ENCODE measurements around the gene DPH7. TPM values are rescaled to one million over a fixed set of nuclear protein-coding genes. Genes with fewer than 3 reads are reported as not detected.

The DPH7 gene
- polyA plus RNA-seq, 1 experiment: 19.5 TPM

GRCh38 chr9:137615387-137615871 lies 36.7 kb upstream of the DPH7 start:
- Histone ChIP-seq H3K27me3 (ENCODE audit: control insufficient read depth, insufficient read depth, low read length) (no peaks in the 10 kb centered on the region), H3K9me3 (ENCODE audit: control insufficient read depth, insufficient read depth, low read length) (peaks cover 5% of the 10 kb centered on the region; the same call in 1 of the 2 replicates), H3K4me3 (ENCODE audit: low read depth, low read length) (no peak overlapping the region), H3K27ac (ENCODE audit: low read depth, low read length) (no peak overlapping the region)
- no peak for DNase-seq (ENCODE audit: low read depth, low spot score)
- TF ChIP-seq, protein P1, sequence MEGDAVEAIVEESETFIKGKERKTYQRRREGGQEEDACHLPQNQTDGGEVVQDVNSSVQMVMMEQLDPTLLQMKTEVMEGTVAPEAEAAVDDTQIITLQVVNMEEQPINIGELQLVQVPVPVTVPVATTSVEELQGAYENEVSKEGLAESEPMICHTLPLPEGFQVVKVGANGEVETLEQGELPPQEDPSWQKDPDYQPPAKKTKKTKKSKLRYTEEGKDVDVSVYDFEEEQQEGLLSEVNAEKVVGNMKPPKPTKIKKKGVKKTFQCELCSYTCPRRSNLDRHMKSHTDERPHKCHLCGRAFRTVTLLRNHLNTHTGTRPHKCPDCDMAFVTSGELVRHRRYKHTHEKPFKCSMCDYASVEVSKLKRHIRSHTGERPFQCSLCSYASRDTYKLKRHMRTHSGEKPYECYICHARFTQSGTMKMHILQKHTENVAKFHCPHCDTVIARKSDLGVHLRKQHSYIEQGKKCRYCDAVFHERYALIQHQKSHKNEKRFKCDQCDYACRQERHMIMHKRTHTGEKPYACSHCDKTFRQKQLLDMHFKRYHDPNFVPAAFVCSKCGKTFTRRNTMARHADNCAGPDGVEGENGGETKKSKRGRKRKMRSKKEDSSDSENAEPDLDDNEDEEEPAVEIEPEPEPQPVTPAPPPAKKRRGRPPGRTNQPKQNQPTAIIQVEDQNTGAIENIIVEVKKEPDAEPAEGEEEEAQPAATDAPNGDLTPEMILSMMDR (IDR thresholded peaks at IDR 0.05; ENCODE audit: low read depth, low read length): no peak
- ChIA-PET POLR2A (no interaction called here), CTCF (no interaction called here)

GRCh38 chr9:137614631-137615386 lies 36.1 kb upstream of the DPH7 start:
- Histone ChIP-seq H3K27me3 (ENCODE audit: control insufficient read depth, insufficient read depth, low read length) (no peaks in the 10 kb centered on the region), H3K4me3 (ENCODE audit: low read depth, low read length) (no peak overlapping the region), H3K9me3 (ENCODE audit: control insufficient read depth, insufficient read depth, low read length) (peaks cover 5% of the 10 kb centered on the region; the same call in 1 of the 2 replicates), H3K27ac (ENCODE audit: low read depth, low read length) (no peak overlapping the region)
- DNase-seq (ENCODE audit: low read depth, low spot score): no peak
- ChIA-PET POLR2A (no interaction called here), CTCF (no interaction called here)
- TF ChIP-seq, protein P1 (IDR thresholded peaks at IDR 0.05; ENCODE audit: low read depth, low read length): no peak

DNA sequence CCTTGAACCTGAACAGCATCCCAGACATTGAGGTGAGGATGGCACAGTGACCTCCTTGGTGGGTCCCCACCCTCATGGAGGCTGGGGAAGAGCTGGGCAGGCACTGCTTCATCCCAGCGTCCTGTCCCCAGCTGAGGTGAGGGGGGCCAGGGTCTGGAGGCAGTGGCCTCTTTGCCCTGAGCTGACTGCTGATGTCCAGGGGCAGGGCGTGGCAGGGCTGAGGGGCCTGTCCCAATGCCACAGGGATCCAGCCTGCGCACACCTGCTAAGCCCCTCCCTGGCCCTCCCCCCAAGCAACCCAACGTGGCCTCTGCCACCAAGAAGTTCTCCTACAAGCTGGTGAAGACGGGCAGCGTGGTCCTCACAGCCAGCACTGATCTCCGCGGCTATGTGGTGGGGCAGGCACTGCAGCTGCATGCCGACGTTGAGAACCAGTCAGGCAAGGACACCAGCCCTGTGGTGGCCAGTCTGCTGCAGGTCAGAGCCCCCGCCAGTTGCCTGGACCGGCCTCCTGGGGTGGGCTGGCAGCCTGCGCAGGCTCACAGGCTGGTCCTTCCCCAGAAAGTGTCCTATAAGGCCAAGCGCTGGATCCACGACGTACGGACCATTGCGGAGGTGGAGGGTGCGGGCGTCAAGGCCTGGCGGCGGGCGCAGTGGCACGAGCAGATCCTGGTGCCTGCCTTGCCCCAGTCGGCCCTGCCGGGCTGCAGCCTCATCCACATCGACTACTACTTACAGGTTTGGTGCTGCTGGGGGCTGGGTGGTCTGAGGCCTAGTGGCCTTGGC lies 35.2 kb upstream of the DPH7 start:
- H3K27me3 ChIP-seq (ENCODE audit: control insufficient read depth, insufficient read depth, low read length): no peaks in the 10 kb centered on the region
- peaks cover 5% of the 10 kb centered on the region; the same call in 1 of the 2 replicates for H3K9me3 ChIP-seq (ENCODE audit: control insufficient read depth, insufficient read depth, low read length)
- H3K4me3 ChIP-seq (ENCODE audit: low read depth, low read length): no peak overlapping the region
- ChIA-PET CTCF (no interaction called here), POLR2A (interaction anchor here (1.2 kb wide), 1 partner anchor 9 kb away, joined by 3 read pairs; the partner anchor contains the start of gene ARRDC1)
- DNase-seq (ENCODE audit: low read depth, low spot score): no peak
- TF ChIP-seq, protein P1 (IDR thresholded peaks at IDR 0.05; ENCODE audit: low read depth, low read length): no peak
- no peak overlapping the region for H3K27ac ChIP-seq (ENCODE audit: low read depth, low read length)

DNA sequence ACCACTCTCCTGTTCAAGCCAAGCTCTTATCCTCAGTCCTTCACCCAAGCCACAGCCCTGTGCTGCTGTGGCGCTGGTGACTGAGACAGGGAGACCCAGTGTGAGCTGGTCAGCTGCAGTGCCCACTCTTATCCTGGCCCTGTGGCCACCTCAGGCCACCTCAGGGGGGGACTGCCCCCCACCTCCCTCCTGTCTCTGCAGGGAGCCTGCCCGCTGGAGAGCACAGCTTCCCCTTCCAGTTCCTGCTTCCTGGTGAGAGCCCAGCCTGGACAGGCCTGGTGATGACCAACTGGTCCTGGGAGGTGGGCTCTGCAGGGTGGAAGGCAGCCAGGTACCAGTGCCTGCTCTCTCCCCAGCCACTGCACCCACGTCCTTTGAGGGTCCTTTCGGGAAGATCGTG lies 34.5 kb upstream of the DPH7 start:
- no peaks in the 10 kb centered on the region for H3K27me3 ChIP-seq (ENCODE audit: control insufficient read depth, insufficient read depth, low read length)
- DNase-seq (ENCODE audit: low read depth, low spot score): no peak
- TF ChIP-seq, protein P1 (IDR thresholded peaks at IDR 0.05; ENCODE audit: low read depth, low read length): no peak
- ChIA-PET CTCF (no interaction called here), POLR2A (interaction anchor here (1.2 kb wide), 1 partner anchor 8 kb away, joined by 3 read pairs; the partner anchor contains the start of gene ARRDC1)
- no peak overlapping the region for H3K27ac ChIP-seq (ENCODE audit: low read depth, low read length)
- H3K9me3 ChIP-seq (ENCODE audit: control insufficient read depth, insufficient read depth, low read length): peaks cover 3% of the 10 kb centered on the region; the same call in 1 of the 2 replicates
- H3K4me3 ChIP-seq (ENCODE audit: low read depth, low read length): no peak overlapping the region
